DMS153 treated with DMSO at 0.1 percent for 48 hours (cell line): ENCODE data around the gene PHGDH.
"Not testable (repeated sequence)": the region's sequence is repeated elsewhere in the genome, so short reads cannot be mapped to it uniquely, and the experiment has no call there.

Experiments used
- DNase-seq: peaks from one replicate; lab custom pipeline; 2025; ENCODE audit not compliant: unreplicated experiment; lab: John Stamatoyannopoulos, UW

The PHGDH gene

GRCh38 chr1:119786473-119787050 lies 74.8 kb downstream of the PHGDH start:
- DNase-seq: not testable (repeated sequence)

DNA sequence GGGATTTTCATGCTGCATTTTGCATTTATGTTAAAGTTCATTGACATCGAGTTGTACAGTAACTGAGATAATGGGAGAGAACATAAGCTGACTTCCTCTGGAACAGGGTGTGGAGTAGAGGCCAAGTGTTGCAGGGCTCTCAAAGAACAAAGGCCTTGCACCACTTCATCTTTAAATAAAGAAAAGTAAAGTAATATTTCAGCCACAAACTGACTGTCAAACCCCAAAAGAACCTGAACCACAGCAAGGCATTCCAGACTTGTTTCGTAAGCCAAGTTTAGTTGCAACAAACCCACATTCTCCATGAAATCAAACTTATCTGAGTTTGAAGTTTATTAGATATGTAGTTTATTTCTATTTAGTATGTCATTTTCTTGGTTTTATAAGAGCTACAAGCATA lies 76.0 kb downstream of the PHGDH start:
- DNase-seq: no peak

DNA sequence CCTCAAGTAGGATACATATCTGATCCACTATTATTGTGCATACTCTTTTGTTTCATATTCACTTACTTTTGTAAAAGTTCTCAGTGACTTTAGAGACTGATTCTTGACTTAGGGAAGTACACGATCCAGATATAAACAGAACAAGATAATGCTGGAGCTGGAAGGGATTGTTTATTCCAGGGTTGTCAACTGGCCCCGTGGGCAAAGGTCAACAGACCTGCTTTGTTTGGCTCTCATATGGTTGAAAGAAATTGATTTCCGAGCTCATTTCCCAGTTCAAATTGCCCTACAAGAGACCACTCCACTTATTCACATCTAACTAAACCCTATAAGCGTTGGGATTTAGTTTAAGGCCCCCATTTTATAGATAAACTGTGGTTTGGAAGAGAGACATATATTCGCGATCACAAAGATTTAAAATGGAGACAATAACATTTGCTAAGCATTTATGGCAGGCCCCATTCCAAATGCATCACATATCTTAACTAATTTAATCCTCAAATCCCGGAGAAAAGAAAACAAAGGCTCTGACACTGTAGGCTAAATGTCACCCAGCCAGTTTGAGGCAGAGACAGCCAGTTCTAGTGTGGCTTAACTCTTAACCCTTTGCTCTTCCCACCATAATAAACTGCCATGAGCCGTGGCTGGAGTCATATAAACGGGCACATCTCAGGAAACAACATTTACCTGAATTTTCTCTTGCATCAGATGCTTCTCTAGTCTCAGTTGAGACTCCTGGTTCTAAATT lies 78.9 kb downstream of the PHGDH start:
- no peak for DNase-seq

DNA sequence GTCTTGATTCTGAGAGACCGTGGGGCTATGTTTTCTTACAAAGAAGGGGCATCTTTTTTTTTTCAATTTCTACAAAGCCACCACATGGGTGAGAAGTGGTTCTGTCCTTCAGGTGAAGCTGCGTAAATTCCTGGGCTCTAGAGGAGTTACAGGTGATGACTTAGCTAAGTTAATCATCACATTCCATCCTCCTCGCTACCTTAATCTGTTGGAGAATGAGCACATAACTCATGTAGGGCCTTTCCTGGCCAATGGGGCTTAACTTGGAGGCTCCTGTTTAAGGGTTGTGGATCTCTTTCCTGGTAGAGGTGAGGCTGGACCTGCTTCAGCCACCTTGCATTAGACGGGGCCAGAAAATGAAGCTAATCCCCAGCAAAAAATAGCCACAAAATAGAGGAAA lies 79.6 kb downstream of the PHGDH start:
- no peak for DNase-seq
